Right lobe of liver (tissue), 6 donors: ENCODE results near the gene PARM1. TPM values are rescaled to one million over a fixed set of nuclear protein-coding genes. Genes with fewer than 3 reads are reported as not detected.

ENCODE experiments used
- ATAC-seq, 4 donors: fragments of 200-7000 bp; cut with Tn5 transposase; one replicate each; pipeline ENCODE4 v1.9.1; 2020; ENCODE audit warnings: mild to moderate bottlenecking in 4 of 4, moderate library complexity in 4 of 4
- DNase-seq, 3 donors: peaks; one replicate each; pipeline ENCODE4 v3.0.0-alpha.2; 2020
- H3K27ac ChIP-seq, 3 donors: fragments of 200-600 bp; one replicate each; pipeline ENCODE4 v1.8.0; 2022
- H3K27me3 ChIP-seq, 2 donors: fragments of 200-600 bp; one replicate each; pipeline ENCODE4 v1.8.0; 2022
- H3K36me3 ChIP-seq, 4 donors: fragments of 200-600 bp; sonication (generic) in 1 of 4; one replicate each; pipeline versions ENCODE4 v1.5.1 to v1.8.0; 2017 to 2022; ENCODE audit warnings: control low read depth in 1 of 4
- H3K4me1 ChIP-seq, 4 donors: fragments of 200-600 bp; sonication (generic) in 1 of 4; one replicate each; pipeline versions ENCODE4 v1.5.1 to v1.8.0; 2017 to 2022; ENCODE audit warnings: control low read depth in 1 of 4
- H3K4me3 ChIP-seq, 3 donors: fragments of 200-600 bp; one replicate each; pipeline ENCODE4 v1.8.0; 2022
- H3K9me3 ChIP-seq, 4 donors: fragments of 200-600 bp; sonication (generic) in 1 of 4; one replicate each; pipeline versions ENCODE4 v1.5.1 to v1.8.0; 2017 to 2022; ENCODE audit warnings: control low read depth in 1 of 4
- POLR2A ChIP-seq: fragments of 450-650 bp; IDR thresholded peaks from one replicate; pipeline ENCODE4 v1.6.1; 2017; ENCODE audit warnings: antibody characterized with exemption, mild to moderate bottlenecking
- WGBS: methylation state at CpG from one replicate; pipeline ENCODE4 v1.1.6; 2018; ENCODE audit warnings: low coverage, low lambda C conversion rate; ENCODE audit not compliant: insufficient coverage; ENCODE audit errors: missing lambda C conversion rate; 5-methylcytosine and 5-hydroxymethylcytosine counted together
- intact Hi-C, 2 donors: fragments of 100-400 bp; cut with DNase I; formaldehyde crosslinking; loops; one replicate each; pipeline versions ENCODE4 v1.11.2 to v1.14.1; 2022
- total RNA-seq, 6 experiments: library from RNA; depleted of rRNA in 2 of 6; stranded (reverse); fragments of >200 nt in 2 of 6; fragmentation: NEBNext Ultra II Directional in 3 of 6; extraction: Animal tissue kit (Norgen Biotek cat#: 25700) in 3 of 6; gene quantifications; one replicate each; pipeline versions ENCODE4 v1.1.0 to v1.2.4, GENCODE V29; 2016 to 2023
- TF ChIP-seq, protein P1 (sequence below), 4 donors: fragments of 200-600 bp in 3 of 4; fragments of 450-650 bp in 1 of 4; IDR thresholded peaks; one replicate each; pipeline versions ENCODE4 v1.5.1 to v1.8.0; 2016 to 2022; ENCODE audit warnings: antibody characterized with exemption in 4 of 4, mild to moderate bottlenecking in 2 of 4
- donor health status: DM: no; HTN: yes; CAD: no.
- donor health status: DM: no; HTN: no; CAD: no.
- donor health status: DM: no; HTN: no; CAD: no.
- donor health status: DM: no; HTN: yes; CAD: no.
- donor health status: DM: no; HTN: yes; CAD: no.

PARM1 gene
- total RNA-seq, 6 experiments from 2014 or later = 0.18 to 1.2 (median 0.31) TPM

DNA sequence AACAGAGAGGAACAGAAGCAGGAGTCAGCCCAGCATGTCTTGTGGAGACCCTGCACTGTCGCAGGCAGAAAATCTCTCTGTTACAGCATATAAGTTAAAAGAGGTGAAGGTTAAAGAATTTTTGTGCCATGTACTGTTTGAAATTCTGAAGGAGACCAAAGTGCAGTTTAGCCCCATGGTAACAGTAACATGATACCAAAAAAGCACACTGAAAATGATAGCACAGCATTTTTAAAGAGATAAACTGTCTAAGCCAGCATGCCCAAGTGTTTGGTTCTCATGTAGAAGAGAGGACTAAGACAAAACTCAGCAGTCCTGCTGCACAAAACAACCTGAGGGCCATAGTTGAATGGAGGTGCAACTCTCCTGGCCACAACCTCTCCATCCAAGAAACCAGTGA is 41.9 kb upstream of the PARM1 start:
- Histone ChIP-seq H3K4me3 (no peak overlapping the region), H3K36me3 (no peaks in the 10 kb centered on the region), H3K27me3 (no peaks in the 10 kb centered on the region), H3K9me3 (no peaks in the 10 kb centered on the region), H3K4me1 (no peaks in the 10 kb centered on the region), H3K27ac (no peak overlapping the region)
- ATAC-seq (no peak), DNase-seq (no peak)
- 18% methylated on average over 1 of the region's 1 CpG for WGBS
- TF ChIP-seq POLR2A = no peak
- TF ChIP-seq, protein P1, sequence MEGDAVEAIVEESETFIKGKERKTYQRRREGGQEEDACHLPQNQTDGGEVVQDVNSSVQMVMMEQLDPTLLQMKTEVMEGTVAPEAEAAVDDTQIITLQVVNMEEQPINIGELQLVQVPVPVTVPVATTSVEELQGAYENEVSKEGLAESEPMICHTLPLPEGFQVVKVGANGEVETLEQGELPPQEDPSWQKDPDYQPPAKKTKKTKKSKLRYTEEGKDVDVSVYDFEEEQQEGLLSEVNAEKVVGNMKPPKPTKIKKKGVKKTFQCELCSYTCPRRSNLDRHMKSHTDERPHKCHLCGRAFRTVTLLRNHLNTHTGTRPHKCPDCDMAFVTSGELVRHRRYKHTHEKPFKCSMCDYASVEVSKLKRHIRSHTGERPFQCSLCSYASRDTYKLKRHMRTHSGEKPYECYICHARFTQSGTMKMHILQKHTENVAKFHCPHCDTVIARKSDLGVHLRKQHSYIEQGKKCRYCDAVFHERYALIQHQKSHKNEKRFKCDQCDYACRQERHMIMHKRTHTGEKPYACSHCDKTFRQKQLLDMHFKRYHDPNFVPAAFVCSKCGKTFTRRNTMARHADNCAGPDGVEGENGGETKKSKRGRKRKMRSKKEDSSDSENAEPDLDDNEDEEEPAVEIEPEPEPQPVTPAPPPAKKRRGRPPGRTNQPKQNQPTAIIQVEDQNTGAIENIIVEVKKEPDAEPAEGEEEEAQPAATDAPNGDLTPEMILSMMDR (IDR thresholded peaks at IDR 0.05) = no peak
- intact Hi-C loops = no loop called here

- Histone ChIP-seq H3K4me1 (no peaks in the 10 kb centered on the region), H3K4me3 (peak overlapping the region in 1 of 3 donors; percentile 12), H3K27ac (no peak overlapping the region), H3K36me3 (no peaks in the 10 kb centered on the region), H3K9me3 (no peaks in the 10 kb centered on the region), H3K27me3 (no peaks in the 10 kb centered on the region)
- ATAC-seq = peak in 1 of 4 donors; percentile 16
- intact Hi-C loops = no loop called here
- WGBS = 11% methylated on average over 4 of the region's 4 CpGs
- no peak for DNase-seq
- TF ChIP-seq, protein P1 (IDR thresholded peaks at IDR 0.05) = no peak
- no peak for TF ChIP-seq POLR2A
Measured at GRCh38 chr4:74893171-74893570, 39.7 kb upstream of the PARM1 start.

DNA sequence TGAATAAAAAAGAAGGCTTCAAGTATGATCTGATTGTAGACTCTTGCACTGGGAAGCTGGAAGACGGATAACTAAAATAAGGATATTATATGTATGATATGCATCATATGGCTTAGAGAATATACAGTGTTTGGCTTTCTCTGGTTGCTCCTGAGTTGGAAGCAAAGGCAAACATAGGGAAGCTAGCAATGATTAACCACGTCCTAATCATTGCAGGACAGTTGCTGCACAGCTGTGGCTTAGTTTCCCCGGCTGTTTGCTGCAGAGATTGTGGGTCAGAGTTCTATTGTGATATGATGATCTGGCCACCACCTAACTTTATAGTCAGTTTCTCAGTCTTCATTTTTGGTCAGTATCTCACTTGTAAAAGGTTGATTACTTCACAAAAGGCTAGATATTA is 36.3 kb upstream of the PARM1 start:
- Histone ChIP-seq H3K36me3 (no peaks in the 10 kb centered on the region), H3K4me3 (no peak overlapping the region), H3K9me3 (no peaks in the 10 kb centered on the region), H3K4me1 (no peaks in the 10 kb centered on the region), H3K27me3 (no peaks in the 10 kb centered on the region), H3K27ac (no peak overlapping the region)
- ATAC-seq = peak in 1 of 4 donors; percentile 33
- no peak for TF ChIP-seq POLR2A
- TF ChIP-seq, protein P1 (IDR thresholded peaks at IDR 0.05) = no peak
- intact Hi-C loops = no loop called here
- WGBS = 48% methylated on average over 3 of the region's 3 CpGs
- DNase-seq = no peak

GRCh38 chr4:74897386-74897785 is 35.5 kb upstream of the PARM1 start:
- DNase-seq (no peak), ATAC-seq (no peak)
- Histone ChIP-seq H3K27ac (no peak overlapping the region), H3K27me3 (no peaks in the 10 kb centered on the region), H3K9me3 (no peaks in the 10 kb centered on the region), H3K4me3 (no peak overlapping the region), H3K4me1 (no peaks in the 10 kb centered on the region), H3K36me3 (no peaks in the 10 kb centered on the region)
- 60% methylated on average over 2 of the region's 2 CpGs for WGBS
- TF ChIP-seq, protein P1 (IDR thresholded peaks at IDR 0.05) = no peak
- TF ChIP-seq POLR2A = no peak
- intact Hi-C loops = no loop called here

DNA sequence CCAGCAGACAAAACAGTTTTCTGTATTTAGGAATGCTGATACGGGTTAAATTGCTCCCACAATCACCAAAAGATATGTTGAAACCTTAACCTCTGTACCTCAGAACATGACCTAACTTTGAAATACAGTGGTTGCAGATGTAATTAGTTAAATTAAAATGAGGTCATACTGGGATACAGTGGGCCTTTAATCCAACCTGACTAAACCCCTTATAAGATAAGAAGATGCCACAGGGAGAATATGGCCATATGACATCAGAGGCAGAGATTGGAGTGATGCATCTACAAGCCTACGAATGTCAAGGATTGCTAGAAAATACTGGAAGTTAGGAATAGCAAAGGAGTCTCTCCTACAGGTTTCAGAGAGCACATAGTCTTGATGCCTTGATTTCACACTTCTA is 32.1 kb upstream of the PARM1 start:
- Histone ChIP-seq H3K4me1 (no peaks in the 10 kb centered on the region), H3K36me3 (no peaks in the 10 kb centered on the region), H3K9me3 (no peaks in the 10 kb centered on the region), H3K4me3 (no peak overlapping the region), H3K27me3 (no peaks in the 10 kb centered on the region), H3K27ac (no peak overlapping the region)
- DNase-seq = no peak
- intact Hi-C loops = no loop called here
- WGBS = 48% methylated on average over 2 of the region's 2 CpGs
- no peak for ATAC-seq
- TF ChIP-seq, protein P1 (IDR thresholded peaks at IDR 0.05) = no peak
- TF ChIP-seq POLR2A = no peak
